ENCODE measurements around the gene THEM5. TPM values are rescaled to one million over a fixed set of nuclear protein-coding genes. Genes with fewer than 3 reads are reported as not detected.

Gene THEM5
- total RNA-seq, 1 donor = not detected

GRCh38 chr1:151815716-151816327 lies 37.7 kb downstream of the THEM5 start:
- H3K4me3 ChIP-seq (ENCODE audit: low read depth, low read length) = no peak overlapping the region
- no peak for TF ChIP-seq CTCF (IDR thresholded peaks at IDR 0.05; ENCODE audit: insufficient read depth, low read depth, low read length)
- DNase-seq (ENCODE audit: low read depth) = no peak

- no peak for DNase-seq (ENCODE audit: low read depth)
- TF ChIP-seq CTCF (IDR thresholded peaks at IDR 0.05; ENCODE audit: insufficient read depth, low read depth, low read length) = no peak
- no peak overlapping the region for H3K4me3 ChIP-seq (ENCODE audit: low read depth, low read length)
Measured at GRCh38 chr1:151814971-151815545, 38.5 kb downstream of the THEM5 start.

- no peak overlapping the region for H3K4me3 ChIP-seq (ENCODE audit: low read depth, low read length)
- DNase-seq (ENCODE audit: low read depth) = no peak
- TF ChIP-seq CTCF (IDR thresholded peaks at IDR 0.05; ENCODE audit: insufficient read depth, low read depth, low read length) = no peak
Measured at GRCh38 chr1:151814426-151814825, 39.1 kb downstream of the THEM5 start.

GRCh38 chr1:151813271-151813977 lies 40.1 kb downstream of the THEM5 start:
- no peak for DNase-seq (ENCODE audit: low read depth)
- no peak for TF ChIP-seq CTCF (IDR thresholded peaks at IDR 0.05; ENCODE audit: insufficient read depth, low read depth, low read length)
- H3K4me3 ChIP-seq (ENCODE audit: low read depth, low read length) = no peak overlapping the region

DNA sequence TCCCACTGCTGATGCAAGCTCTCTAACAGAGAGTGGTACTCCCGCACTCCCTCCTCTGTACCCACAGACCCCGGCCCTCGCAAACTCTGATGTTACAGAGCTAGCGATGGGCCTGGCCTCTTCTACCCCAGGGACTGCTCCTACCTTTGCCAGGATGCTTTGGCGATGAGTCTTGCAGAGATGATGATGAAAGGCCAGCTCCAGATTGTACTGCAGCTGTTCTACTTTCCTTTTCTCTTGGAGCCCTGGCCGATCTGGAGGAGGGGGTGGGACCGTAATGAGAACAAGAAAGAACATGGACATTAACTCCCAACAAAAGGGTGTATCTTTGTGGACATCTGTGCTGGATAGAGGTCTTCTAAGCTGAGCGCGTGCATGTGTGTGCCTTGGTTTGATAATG lies 42.3 kb downstream of the THEM5 start:
- no peak overlapping the region for H3K4me3 ChIP-seq (ENCODE audit: low read depth, low read length)
- no peak for TF ChIP-seq CTCF (IDR thresholded peaks at IDR 0.05; ENCODE audit: insufficient read depth, low read depth, low read length)
- DNase-seq (ENCODE audit: low read depth) = peak; percentile 27

DNA sequence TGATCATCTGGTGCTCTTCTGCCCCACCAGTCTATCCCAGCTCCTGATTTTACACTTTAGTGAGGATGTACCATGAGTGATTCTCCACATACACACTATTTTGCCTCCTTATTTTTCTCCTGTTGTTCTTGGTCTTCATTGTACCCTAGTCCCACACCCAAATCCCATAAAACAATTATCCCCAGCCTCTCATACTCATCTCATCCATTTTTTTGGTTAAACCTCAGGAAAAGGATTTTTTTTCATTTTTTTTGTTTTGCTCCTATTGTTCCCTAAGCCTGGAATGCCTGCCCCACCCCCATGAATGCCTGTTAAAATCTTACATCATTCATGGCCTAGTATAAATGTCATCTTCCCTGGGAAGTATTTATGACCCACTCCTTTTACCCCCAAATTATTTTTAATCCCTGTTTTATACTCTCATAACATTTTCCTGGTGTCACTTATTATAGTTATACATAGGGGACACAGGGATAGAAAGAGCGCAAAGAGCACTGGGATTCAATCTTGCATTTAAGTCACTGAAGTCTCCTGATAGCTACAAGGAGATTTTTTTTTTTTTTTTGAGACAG lies 43.4 kb downstream of the THEM5 start:
- no peak for DNase-seq (ENCODE audit: low read depth)
- no peak overlapping the region for H3K4me3 ChIP-seq (ENCODE audit: low read depth, low read length)
- TF ChIP-seq CTCF (IDR thresholded peaks at IDR 0.05; ENCODE audit: insufficient read depth, low read depth, low read length) = no peak
